IPS-15b (cell line): Measurements from ENCODE around the gene TBC1D3I.
"Not testable (repeated sequence)": the region's sequence is repeated elsewhere in the genome, so short reads cannot be mapped to it uniquely, and the experiment has no call there.

ENCODE experiments used
- H3K27me3 ChIP-seq: one replicate; pipeline ENCODE4 v1.6.1; 2013; ENCODE audit warnings: low read length; ENCODE audit not compliant: control insufficient read depth, insufficient read depth
- H3K36me3 ChIP-seq: one replicate; pipeline ENCODE4 v1.6.1; 2013; ENCODE audit warnings: low read length; ENCODE audit not compliant: control insufficient read depth, insufficient read depth
- H3K4me1 ChIP-seq: one replicate; pipeline ENCODE4 v1.6.1; 2013; ENCODE audit warnings: mild to moderate bottlenecking, low read length; ENCODE audit not compliant: control insufficient read depth, insufficient read depth
- H3K4me3 ChIP-seq: one replicate; pipeline ENCODE4 v1.5.1; 2013; ENCODE audit warnings: low read depth, low read length
- H3K9ac ChIP-seq: one replicate; pipeline ENCODE4 v1.6.1; 2013; ENCODE audit warnings: low read depth, mild to moderate bottlenecking, low read length
- H3K9me3 ChIP-seq: one replicate; pipeline ENCODE4 v1.6.1; 2013; ENCODE audit warnings: mild to moderate bottlenecking, low read length; ENCODE audit not compliant: control insufficient read depth, insufficient read depth

TBC1D3I gene

DNA sequence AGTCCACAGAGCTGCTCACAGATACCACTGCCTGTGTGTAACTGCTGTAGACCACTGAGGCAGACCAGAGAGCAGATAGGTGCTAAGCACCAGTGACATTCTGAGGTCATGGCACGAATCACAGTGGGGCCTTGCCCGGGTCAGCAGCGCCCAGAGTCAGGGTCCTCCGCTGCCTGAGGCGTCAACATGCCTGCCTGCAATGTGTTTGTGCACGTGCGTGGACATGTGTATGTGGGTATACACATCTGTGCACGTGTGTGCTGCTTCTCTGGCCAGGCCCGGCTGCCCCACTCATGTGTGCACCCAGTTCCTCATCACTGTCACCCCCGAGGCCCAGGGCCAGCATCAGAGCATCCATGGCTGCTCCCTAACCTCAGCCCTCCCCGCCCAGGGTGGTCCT, at the start of gene TBC1D3I:
Gene TBC1D3I (minus strand): TSS at position 101 of the 400 bp plus-strand sequence. CDS start 1,585 bp downstream, outside the sequence.
- not testable (repeated sequence) for H3K27me3 ChIP-seq, H3K9me3 ChIP-seq, H3K4me3 ChIP-seq, H3K36me3 ChIP-seq, H3K4me1 ChIP-seq, H3K9ac ChIP-seq

DNA sequence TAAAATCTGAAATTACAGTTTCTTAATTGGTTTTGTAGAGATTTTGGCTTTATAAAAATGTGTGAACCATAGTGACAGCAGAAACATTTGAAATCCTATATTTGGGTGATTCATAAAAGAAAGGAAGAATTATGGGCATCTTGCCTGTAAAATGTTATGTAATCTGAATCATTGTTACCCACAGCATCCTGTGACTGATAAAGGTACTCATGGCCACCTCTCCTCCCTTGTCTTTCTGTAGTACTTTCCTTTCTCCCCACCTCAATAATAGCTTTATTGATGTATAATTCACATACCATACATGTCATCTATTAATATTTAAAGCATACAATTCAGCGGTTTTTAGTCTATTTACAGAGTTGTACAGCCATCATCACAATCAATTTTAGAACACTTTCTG, 30.8 kb upstream of the TBC1D3I start:
- not testable (repeated sequence) for H3K36me3 ChIP-seq, H3K4me3 ChIP-seq

DNA sequence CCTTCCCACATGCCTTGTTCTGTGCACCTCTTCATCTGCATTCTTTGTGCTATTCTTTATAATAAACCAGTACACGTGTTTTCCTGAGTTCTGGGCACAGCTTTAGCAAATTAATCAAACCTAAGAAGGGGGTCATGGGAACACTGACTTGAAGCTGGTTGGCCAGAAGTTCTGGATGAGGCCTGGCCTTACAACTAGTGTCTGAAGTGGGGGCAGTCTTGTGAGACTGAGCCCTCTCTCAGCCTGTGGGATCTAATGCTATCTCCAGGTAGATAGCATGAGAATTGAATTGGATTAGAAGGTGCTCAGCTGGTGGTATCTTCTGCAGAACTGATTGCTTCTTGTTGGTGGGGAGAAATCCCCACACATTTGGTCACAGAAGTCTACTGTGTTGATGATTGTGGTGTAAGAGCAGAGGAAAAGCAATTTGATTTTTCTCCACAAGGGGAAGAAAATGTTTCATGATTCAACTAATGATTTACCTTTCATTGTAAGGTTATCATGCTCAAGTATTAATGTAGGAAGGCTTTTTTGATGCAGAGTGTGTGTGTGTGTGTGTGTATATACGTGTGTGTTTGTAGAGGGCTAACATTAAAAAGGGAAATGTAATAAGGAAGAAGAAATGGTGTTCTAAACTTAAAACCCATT, 25.7 kb upstream of the TBC1D3I start:
- H3K4me1 ChIP-seq, H3K9me3 ChIP-seq, H3K27me3 ChIP-seq, H3K36me3 ChIP-seq, H3K9ac ChIP-seq, H3K4me3 ChIP-seq: not testable (repeated sequence)

More for the DNA sequence above, 30.8 kb upstream of the TBC1D3I start:
- not testable (repeated sequence) for H3K9ac ChIP-seq, H3K27me3 ChIP-seq, H3K9me3 ChIP-seq, H3K4me1 ChIP-seq

- H3K27me3 ChIP-seq, H3K9me3 ChIP-seq, H3K4me3 ChIP-seq, H3K9ac ChIP-seq, H3K4me1 ChIP-seq, H3K36me3 ChIP-seq: not testable (repeated sequence)
Observed at GRCh38 chr17:36284219-36284618, 19.8 kb upstream of the TBC1D3I start.

- H3K9me3 ChIP-seq, H3K4me3 ChIP-seq, H3K27me3 ChIP-seq, H3K9ac ChIP-seq, H3K36me3 ChIP-seq, H3K4me1 ChIP-seq: not testable (repeated sequence)
Observed at GRCh38 chr17:36283256-36283655, 18.9 kb upstream of the TBC1D3I start.

DNA sequence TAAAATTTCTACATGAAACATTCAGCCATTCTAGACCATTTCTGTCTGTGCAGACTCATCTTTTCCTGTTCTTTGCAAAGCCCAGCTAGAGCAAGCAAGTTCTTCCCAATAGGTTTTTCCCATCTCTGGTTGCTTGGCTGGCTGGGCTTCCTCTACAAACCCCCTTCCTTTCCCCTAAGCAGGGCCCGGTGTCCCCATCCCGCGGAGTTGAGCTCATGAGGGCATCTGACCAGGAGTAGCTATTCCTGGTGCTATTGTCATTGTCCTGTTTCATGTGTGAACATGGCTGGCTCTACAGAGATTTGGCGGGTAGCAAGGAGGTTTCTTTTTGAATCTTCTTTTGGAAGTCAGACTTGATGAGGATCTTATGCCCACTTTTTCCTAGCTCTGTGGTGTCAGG, 22.3 kb downstream of the TBC1D3I start:
- not testable (repeated sequence) for H3K4me3 ChIP-seq, H3K9me3 ChIP-seq

DNA sequence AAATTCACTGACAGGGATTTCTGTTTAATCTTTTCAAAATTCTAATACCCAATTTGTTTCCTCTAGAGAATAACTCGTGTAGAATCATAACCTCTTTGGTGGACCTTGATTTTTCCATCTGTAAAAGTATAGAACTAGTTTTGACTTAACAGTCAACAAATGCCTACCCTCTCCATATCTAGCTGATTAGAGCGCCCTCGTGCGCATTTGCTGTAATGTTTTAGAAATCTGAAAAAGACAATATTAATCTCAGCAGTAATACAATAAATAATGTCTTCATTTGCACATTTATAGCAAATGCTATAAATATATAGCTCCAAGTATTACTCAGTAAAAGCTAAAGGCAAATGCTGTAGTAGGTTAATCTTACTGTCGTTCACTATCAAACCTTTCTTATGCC, 34.7 kb downstream of the TBC1D3I start:
- H3K9ac ChIP-seq, H3K4me3 ChIP-seq, H3K4me1 ChIP-seq, H3K27me3 ChIP-seq, H3K36me3 ChIP-seq, H3K9me3 ChIP-seq: not testable (repeated sequence)

More for the DNA sequence above, 22.3 kb downstream of the TBC1D3I start:
- H3K27me3 ChIP-seq, H3K4me1 ChIP-seq, H3K9ac ChIP-seq, H3K36me3 ChIP-seq: not testable (repeated sequence)

- not testable (repeated sequence) for H3K9ac ChIP-seq, H3K36me3 ChIP-seq, H3K4me1 ChIP-seq, H3K9me3 ChIP-seq, H3K27me3 ChIP-seq, H3K4me3 ChIP-seq
Observed at GRCh38 chr17:36222967-36223366, 41.4 kb downstream of the TBC1D3I start.

DNA sequence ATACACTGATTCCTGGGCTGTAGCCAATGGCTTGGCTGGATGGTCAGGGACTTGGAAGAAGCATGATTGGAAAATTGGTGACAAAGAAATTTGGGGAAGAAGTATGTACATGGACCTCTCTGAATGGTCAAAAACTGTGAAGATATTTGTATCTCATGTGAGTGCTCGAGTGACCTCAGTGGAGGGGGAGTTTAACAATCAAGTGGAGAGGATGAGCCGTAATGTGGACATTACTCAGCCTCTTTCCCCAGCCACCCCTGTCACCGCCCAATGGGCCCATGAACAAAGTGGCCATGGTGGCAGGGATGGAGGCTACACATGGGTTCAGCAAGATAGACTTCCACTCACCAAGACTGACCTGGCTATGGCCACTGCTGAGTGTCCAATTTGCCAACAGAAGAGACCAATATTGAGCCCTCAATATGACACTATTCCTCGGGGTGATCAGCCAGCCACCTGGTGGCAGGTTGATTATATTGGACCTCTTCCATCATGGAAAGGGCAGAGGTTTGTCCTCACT, 42.7 kb downstream of the TBC1D3I start:
- H3K36me3 ChIP-seq, result not testable (repeated sequence)

DNA sequence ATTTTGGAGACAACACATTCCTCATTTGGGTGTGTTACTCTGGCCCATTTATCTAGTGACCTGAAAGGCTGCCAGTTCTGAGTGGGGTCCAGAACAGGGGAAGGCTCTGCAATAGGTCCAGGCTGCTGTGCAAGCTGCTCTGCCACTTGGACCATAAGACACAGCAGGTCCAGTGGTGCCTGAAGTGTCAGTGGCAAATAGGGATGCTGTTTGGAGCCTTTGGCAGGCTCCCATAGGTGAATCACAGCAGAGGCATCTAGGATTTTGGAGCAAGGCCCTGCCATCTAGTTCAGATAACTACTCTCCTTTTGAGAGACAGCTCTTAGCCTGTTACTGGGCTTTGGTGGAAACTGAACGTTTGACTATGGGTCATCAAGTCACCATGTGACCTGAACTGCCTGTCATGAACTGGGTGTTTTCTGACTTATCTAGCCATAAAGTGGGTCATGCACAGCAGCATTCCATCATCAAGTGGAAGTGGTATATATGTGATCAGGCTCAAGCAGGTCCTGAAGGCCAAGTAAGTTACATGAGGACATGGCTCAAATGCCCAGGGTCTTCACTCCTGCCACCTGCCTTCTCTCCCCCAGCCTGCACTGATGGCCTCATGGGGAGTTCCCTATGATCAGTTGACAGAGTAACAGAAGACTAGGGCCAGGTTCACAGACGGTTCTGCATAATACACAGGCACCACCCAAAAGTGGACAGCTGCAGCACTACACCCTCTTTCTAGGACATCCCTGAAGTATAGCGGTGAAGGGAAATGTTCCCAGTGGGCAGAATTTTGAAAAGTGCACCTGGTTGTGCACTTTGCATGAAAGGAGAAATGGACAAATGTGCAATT, 43.4 kb downstream of the TBC1D3I start:
- not testable (repeated sequence) for H3K4me1 ChIP-seq, H3K27me3 ChIP-seq, H3K9me3 ChIP-seq, H3K9ac ChIP-seq, H3K4me3 ChIP-seq, H3K36me3 ChIP-seq

More for the DNA sequence above, 42.7 kb downstream of the TBC1D3I start:
- not testable (repeated sequence) for H3K27me3 ChIP-seq, H3K9ac ChIP-seq, H3K4me1 ChIP-seq, H3K4me3 ChIP-seq, H3K9me3 ChIP-seq

GRCh38 chr17:36219556-36219955, 44.8 kb downstream of the TBC1D3I start:
- H3K36me3 ChIP-seq, H3K4me1 ChIP-seq, H3K9me3 ChIP-seq, H3K4me3 ChIP-seq, H3K27me3 ChIP-seq, H3K9ac ChIP-seq: not testable (repeated sequence)
